NCI-H1092 (cell line): Measurements from ENCODE around the gene ASMT.
"Not testable (repeated sequence)": the region's sequence is repeated elsewhere in the genome, so short reads cannot be mapped to it uniquely, and the experiment has no call there.

Source experiments
- DNase-seq: peaks from one replicate; lab custom pipeline; 2025; lab: John Stamatoyannopoulos, UW

The ASMT gene

GRCh38 chrX:1598021-1598875 is 16.6 kb upstream of the ASMT start:
- DNase-seq: no peak

GRCh38 chrX:1598876-1599790 is 15.7 kb upstream of the ASMT start:
- DNase-seq: no peak

- DNase-seq: no peak
These were observed 15.0 kb upstream of the ASMT start for GRCh38 chrX:1599791-1600405.

GRCh38 chrX:1600406-1601050 is 14.3 kb upstream of the ASMT start:
- no peak for DNase-seq

GRCh38 chrX:1601051-1601767 is 13.7 kb upstream of the ASMT start:
- DNase-seq: no peak

- no peak for DNase-seq
These were observed 13.1 kb upstream of the ASMT start for GRCh38 chrX:1601768-1602085.

- DNase-seq: no peak
These were observed 12.6 kb upstream of the ASMT start for GRCh38 chrX:1602299-1602698.

GRCh38 chrX:1606496-1606895 is 8.4 kb upstream of the ASMT start:
- no peak for DNase-seq

- DNase-seq: no peak
These were observed 5.5 kb upstream of the ASMT start for GRCh38 chrX:1609311-1609710.

- no peak for DNase-seq
These were observed 5.1 kb upstream of the ASMT start for GRCh38 chrX:1609762-1610161.

- no peak for DNase-seq
These were observed 4.7 kb upstream of the ASMT start for GRCh38 chrX:1610166-1610565.

- no peak for DNase-seq
These were observed 4.1 kb upstream of the ASMT start for GRCh38 chrX:1610736-1611135.

GRCh38 chrX:1612641-1613286 is 2.1 kb upstream of the ASMT start:
- no peak for DNase-seq

GRCh38 chrX:1618689-1619088 is 3.8 kb downstream of the ASMT start:
- no peak for DNase-seq

GRCh38 chrX:1623691-1624090 is 8.8 kb downstream of the ASMT start:
- no peak for DNase-seq

- not testable (repeated sequence) for DNase-seq
These were observed 9.4 kb downstream of the ASMT start for GRCh38 chrX:1624158-1624860.

GRCh38 chrX:1624861-1625215 is 10.0 kb downstream of the ASMT start:
- DNase-seq: not testable (repeated sequence)

- DNase-seq: no peak
These were observed 14.4 kb downstream of the ASMT start for GRCh38 chrX:1629244-1629643.

GRCh38 chrX:1646009-1646408 is 31.1 kb downstream of the ASMT start:
- no peak for DNase-seq

- DNase-seq: no peak
These were observed 34.8 kb downstream of the ASMT start for GRCh38 chrX:1649621-1650020.
